Stimulated activated CD8-positive, alpha-beta memory T cell treated with anti-CD3 and anti-CD28 coated beads, Interleukin-12 subunit alpha, Interleukin-12 subunit beta, amount 100 ng/mL, for 24 hours (primary cell): Measurements from ENCODE around the gene DHX40.
"Not testable (repeated sequence)": the region's sequence is repeated elsewhere in the genome, so short reads cannot be mapped to it uniquely, and the experiment has no call there.

ENCODE experiments used
- DNase-seq: peaks from one replicate; pipeline ENCODE4 v3.0.0-alpha.2; 2020; ENCODE audit errors: extremely low read depth

DHX40 gene, protein sequence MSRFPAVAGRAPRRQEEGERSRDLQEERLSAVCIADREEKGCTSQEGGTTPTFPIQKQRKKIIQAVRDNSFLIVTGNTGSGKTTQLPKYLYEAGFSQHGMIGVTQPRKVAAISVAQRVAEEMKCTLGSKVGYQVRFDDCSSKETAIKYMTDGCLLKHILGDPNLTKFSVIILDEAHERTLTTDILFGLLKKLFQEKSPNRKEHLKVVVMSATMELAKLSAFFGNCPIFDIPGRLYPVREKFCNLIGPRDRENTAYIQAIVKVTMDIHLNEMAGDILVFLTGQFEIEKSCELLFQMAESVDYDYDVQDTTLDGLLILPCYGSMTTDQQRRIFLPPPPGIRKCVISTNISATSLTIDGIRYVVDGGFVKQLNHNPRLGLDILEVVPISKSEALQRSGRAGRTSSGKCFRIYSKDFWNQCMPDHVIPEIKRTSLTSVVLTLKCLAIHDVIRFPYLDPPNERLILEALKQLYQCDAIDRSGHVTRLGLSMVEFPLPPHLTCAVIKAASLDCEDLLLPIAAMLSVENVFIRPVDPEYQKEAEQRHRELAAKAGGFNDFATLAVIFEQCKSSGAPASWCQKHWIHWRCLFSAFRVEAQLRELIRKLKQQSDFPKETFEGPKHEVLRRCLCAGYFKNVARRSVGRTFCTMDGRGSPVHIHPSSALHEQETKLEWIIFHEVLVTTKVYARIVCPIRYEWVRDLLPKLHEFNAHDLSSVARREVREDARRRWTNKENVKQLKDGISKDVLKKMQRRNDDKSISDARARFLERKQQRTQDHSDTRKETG

DNA sequence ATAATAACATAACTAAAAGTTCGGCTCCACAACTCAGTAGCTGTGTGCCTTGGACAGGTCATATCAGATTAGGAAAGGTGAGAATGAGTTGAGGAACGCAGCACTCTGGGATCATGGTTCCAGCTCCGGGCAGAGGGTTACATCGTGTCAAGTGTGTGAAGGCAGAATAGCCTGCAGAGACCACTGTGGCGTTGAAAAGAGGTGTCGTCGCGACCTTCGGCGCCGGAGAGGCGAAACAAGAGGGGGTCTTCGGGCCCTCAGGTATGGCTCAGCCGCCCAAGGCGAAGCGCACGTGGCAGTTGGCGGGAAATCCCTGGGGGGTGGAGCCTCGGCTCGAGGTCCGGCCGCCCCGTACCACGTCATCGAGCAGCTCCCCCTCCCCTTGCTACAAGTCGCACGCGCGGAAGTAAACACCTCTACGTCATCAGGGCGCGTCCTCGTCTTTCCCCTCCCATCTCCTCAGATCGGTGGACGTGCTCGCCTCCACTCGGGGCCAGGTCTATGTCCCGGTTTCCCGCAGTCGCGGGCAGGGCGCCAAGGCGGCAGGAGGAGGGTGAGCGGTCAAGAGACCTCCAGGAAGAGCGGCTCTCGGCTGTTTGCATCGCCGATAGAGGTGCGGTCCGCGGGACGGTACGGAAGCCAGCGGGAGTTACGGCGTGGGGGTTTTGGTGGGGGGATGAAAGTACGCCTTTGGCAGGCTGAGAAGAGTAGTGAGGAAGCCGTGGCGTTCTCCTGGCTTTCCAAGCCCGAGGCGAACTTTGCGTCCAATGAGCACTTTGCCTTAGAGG is at the start of gene DHX40:
DHX40 (plus strand) TSS at position 440 of the 788 bp plus-strand sequence; CDS start at position 502, 62 bp downstream.
- DNase-seq: peak; percentile 90

DNA sequence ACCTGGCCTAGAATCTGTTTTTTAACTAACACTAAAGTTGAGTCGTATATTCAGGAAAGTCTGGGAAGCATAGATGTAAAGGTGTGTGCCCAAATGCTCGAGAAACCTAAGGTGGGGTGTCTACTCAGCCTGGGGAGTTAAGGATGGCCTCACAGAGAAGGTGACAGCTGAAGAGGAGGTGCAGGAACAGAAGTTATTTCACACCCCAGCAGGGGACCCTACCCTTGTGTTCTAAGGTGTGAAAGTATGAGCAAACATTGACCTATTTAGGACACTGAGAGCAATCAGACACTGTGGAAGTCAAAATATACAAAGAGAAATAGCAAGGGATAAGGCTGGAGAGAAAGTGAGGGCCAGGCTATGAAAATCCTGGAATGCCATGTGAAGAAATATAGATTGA is 49.0 kb upstream of the DHX40 start:
- DNase-seq: no peak

DNA sequence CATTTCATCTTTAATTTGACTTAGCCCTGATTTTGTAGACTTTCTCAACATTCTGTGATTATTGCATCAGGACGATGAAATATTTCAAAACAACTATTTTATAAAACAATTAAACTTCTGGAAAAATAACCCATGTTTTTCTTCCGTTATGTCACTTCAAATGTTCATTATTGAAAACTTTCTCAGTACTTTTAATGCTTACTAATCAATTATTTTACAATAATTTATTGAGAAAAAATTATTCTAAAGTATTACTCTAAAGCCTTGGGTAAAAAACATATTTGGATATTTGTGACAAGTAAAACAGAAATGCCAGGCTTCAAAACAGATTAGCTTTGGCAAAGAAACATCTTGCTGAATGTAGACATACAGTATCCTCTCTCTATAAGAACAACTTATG is 46.3 kb upstream of the DHX40 start:
- DNase-seq: no peak

DNA sequence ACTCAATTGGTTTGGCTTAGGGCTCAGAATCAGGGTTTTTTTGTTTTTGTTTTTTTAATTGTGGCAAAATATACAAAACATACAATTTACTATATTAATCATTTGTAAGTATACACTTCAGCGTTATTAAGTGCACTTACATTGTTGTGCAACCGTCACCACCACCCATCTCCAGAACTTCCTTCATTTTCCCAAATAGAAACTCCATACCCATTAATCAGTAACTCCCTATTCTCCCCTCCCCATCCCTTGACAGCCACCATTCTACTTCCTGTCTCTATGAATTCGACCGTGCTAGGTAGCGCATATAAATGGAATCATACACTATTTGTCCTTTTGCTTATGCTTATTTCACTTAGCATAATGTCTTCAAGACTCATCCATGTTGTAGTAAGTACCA is 45.2 kb upstream of the DHX40 start:
- DNase-seq: no peak

DNA sequence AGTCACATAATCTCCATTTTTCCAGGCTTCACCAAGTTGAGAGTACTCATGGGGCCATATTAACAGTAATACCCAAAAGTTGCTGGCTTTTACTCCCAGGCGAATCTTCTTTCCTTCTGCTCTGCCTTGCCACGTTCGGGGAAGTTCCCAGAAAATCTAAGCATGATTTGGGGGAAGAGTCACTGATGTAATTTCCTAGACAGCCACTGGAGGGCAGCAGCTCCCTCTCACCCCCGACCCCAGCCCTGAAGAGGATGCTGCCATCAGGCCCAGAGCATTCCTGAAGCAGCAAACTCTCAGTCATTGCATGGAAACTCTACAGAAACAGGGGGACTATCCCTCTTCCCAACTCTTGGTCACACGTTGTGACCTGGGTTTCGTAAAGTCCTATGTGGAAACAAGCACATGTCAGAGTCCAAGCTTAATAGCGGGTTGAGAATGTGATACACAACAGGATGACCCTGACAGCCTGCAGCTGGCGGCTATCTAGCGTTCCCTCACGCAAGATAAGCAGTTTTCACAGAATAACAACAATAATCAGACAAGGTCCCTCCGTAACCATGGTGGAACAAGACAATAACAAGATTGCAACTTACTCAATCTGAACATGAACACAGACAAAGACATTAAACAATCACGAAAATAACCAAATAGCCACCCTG is 43.8 kb upstream of the DHX40 start:
- peak; percentile 11 for DNase-seq

DNA sequence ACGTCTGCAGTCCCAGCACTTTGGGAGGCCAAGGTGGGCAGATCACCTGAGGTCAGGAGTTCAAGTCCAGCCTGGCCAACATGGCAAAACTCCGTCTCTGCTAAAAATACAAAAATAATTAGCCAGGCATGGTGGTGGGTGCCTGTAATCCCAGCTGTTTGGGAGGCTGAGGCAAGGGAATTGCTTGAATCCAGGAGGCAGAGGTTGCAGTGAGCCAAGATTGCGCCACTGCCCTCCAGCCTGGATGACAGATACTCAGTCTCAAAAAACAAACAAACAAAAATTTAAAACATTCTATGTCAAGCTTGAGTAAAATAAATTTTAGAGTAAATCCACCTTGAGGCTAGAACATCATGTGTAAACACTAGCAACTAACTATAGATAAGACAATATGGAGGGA is 40.5 kb upstream of the DHX40 start:
- not testable (repeated sequence) for DNase-seq

DNA sequence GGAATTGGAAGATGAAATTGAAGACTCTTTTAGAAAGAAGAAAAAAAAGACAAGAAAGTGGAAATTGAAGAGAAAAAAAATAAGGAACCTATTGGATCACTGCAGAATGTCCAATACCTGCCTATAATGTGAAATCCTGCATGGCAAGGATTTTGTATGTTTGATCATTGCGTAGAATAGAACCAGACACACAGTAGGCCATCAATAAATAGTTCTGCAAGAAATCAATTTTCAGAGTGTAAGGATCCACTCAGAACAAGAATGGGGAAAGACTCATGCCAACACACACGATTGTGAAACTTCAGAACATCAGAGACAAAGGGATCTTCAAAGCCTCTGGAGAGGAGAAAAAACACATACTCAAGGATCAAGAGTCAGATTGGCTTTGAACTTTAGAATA is 39.7 kb upstream of the DHX40 start:
- DNase-seq: no peak

DNA sequence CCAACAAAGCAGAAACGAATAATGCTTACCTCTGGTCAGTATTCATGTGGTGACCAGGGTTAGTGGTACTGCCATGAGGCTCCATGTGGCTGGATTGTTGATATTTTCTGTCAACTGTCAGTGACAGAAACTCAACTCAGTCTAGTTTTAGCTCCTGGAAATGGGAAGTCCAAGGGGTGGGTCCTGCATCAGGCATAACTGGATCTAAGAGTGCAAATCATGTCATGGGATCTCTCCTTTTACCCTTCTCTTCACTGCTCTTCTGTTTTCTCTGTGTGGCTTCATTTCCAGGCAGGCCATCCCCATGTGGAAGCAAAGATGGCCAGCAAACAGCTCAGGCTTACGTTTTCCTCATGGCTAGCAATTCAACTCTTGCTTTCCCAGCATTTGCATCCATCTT is 39.0 kb upstream of the DHX40 start:
- no peak for DNase-seq

DNA sequence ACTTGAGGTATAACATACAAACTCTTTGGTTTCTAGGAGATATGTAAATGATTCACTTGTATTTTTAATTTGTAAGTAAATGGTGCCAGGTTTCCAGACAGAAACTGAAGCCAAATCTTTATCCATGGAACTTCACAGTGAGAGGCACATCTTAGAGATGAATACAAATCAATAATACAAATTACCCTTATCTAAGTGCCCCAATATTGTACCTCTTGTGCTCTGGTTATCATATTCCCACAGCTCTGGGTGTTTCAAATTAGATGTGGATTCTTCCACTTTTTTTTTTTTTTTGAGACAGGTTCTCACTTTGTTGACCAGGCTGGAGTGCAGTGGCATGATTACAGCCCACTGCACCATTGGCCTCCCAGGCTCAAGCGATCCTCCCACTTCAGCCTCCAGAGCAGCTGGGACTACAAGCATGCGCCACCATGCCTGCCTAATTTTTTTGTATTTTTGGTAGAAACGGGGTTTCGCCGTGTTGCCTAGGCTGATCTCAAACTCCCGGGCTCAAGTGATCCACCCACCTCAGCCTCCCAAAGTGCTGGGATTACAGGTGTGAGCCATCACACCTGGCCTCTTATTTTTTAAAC is 38.0 kb upstream of the DHX40 start:
- DNase-seq: no peak

DNA sequence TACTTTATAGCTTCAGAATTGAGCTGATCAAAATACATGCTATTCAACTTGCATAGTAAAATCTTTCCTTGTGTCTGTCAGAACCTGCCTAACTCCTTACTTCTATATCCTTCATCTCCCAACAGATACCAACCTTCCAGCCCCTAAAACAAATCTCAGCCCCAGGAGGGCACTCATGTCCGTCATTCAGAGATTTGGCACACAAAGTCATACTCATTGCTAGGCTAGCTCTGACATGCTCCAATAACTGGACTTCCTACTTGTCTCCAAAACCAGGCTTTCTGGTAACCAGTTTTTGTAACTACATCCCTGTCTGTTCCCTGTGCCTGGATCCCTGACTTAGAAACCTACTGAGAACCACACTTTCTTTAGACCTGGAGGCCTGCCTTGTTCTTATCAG is 37.5 kb upstream of the DHX40 start:
- DNase-seq: no peak

DNA sequence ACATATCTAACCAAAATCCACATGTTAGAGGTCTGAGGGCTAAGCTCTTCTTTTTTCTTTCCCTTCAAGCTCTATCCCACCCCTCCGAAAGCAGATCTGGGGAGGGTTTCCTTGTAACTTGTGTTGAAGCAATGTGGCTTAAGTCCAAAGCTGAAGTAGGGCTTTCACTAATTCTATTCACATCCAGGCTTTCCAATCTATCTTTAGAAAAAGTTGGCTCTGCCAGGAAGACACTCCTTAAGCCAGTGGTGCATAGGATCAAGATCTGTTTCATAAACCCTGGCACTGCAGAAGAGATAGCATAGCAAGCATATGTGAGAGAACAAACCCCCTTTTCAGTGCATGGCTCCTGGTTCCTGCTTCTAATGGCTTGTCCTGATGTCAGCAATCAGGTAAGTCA is 34.9 kb upstream of the DHX40 start:
- no peak for DNase-seq

DNA sequence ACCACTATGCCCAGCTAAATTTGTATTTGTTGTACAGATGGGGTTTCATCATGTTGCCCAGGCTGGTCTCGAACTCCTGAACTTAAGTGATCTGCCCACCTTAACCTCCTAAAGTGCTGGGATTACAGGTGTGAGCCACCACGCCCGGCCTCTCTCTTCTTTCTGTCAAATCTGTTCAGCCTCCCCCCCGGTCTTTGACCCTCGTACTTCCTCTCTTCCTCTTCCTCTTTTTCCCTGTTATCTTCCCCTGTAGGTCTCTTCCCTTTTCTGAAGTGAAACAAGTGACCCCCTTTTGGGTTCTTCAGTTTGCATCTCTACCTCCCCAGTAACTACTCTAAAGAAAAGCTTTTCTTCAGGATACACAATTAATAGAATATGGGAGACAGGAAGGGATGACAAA is 31.7 kb upstream of the DHX40 start:
- no peak for DNase-seq

DNA sequence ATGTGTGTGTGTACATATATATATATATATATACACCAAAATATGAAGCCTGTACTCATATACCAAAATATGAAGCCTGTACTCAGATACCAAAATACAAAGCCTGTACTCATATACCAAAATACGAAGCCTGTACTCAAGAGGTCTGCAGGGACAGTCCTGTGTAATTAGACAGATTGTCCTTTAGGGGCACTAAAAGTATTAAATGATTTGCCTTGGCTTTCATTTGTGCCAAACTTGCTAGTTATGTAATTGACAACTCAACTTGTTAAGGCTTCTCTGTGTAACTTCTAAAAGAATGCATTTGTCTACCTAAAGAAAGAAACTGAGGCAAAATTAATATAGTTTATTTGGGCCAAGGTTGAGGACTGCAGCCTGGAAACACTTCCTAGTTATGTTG is 30.8 kb upstream of the DHX40 start:
- no peak for DNase-seq

DNA sequence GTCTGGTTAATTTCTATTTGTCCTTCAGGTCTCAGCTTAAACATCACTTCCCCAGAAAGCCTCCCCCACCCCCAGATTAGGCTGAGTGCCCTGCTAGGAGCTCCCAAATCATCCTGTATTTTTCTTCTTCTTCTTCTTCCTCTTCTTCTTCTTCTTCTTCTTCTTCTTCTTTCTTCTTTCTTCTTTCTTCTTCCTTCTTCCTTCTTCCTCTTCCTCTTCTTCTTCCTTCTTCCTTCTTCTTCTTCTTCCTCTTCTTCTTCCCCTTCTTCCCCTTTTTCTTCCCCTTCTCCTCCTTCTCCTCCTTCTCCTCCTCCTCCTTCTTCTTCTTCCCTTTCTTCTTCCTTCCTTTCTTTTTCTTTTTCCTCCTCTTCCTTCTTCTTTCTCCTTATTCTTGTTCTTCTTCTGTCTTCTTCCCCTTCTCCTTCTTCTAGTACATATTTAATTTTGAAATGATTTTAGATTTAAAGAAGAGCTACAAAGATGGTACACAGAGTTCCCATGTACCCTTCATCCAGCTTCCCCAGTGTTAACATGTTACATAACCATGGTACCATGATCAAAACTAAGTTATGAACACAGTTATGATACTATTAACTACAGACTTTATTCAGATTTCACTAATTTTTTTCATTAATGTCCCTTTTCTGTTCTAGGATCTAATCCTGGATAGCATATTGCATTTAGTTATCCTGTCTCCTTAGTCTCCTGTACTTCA is 27.1 kb upstream of the DHX40 start:
- DNase-seq: no peak

DNA sequence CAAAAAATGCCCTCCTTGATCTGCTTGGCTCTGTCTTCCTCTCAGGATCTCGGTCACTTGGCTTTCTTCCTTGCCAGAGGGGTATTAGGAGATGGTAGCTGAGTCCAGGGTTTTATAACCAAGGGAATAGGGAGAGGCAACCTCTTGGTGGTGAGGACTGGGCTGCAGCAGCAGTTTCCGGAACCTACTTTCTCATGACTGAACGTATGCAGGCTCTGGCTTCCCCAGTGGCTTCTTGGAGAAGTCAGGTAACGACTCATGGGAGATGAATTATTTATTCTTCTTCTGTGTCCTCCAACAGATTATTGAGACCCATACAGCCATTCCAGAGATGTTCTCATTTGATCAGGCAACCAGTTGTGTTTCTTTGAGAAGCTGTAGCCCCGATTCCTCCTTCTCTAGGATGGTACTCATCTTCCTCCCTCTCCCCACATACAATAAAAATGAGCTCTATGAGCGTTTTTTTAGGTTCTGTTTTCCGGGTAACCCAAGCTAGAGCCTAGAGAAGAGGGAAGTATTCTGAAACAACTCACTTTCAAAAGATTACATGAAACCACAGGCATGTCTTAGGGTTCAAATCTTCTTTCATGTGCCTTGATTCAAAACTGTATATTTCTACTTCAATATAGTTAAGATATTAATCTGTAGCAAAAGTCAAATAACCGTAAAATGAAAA is 22.3 kb upstream of the DHX40 start:
- no peak for DNase-seq

DNA sequence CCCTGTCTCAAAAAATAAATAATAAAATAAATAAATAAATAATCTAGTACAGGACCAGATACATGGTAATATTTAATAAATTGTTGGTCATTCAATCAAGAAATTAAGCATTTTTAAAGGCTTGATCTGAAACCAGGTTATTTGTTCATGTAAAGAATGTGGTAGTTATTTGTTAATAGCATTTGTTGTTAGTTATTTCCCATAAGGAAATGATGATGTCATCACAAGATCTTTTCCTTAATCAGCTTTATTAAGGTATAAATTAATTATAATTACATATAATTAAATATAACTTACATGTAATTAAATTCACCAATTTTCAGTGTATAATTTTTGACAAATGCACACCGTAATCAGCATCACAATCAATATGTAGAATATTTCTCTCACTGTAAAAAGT is 19.5 kb upstream of the DHX40 start:
- no peak for DNase-seq

DNA sequence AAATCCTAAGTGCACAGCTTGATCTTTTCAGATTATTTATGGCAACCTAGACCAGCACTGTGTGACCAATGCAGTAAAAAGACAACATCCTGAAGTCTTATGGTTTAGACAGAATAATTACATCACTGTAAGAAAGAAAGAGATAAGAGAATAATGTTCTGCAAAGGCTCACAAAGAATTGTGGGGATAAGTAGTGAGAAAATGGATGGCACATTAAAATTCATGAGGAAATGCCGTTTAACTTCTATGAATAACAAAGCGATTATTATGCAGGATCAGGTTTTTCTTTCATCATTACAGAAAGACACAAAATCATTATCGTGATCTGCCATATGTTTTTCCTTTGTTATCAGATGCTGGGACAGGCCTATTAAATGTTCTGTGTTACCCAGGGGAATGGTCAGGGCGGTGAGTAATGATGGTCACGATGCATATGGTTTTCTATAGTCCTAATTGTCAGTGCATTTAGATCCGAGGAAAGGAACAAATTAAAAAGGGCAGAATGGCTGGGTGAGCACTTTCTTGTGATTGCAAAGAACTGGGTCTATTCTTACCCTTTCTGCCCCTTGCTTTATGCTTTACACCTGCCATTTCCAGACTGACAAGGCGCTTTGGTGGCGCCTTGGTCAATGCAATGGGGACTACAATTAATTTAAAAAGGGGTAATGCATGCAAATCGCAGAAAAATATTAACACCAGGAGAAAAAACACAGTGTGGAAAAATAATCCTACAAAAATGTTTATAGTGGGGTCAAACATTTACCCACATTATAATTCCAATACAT is 18.1 kb upstream of the DHX40 start:
- no peak for DNase-seq

DNA sequence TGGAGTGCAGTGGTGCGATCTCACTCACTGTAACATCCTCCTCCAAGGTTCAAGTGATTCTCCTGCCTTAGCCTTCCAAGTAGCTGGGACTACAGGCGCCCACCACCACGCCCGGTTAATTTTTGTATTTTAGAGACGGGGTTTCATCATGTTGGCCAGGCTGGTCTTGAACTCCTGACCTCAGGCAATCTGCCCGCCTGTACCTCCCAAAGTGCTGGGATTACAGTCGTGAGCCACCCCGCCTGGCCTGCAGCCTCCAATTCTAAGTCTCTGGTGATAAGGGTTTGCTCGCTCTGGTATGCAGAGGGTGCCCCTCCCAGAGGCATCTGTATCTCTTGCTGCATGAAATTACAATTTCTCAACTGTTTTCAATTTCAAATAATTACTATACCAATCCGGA is 16.4 kb upstream of the DHX40 start:
- not testable (repeated sequence) for DNase-seq

DNA sequence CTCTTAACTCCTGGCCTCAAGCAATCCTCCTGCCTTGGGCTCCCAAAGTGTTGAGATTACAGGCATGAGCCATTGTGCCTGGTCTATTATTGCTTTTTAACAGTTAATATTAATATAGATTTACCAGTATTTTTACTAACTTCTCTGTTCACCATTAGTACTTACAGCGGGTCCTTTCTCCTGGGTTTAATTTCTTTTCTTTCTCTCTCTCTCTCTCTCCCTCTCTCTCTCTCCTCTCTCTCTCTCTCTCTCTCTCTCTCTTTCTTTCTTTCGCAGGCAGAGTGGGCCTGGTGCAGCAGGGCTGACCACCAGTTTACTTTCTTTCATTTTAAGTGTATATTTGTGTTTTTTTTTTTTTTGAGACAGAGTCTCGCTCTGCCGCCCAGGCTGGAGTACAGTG is 14.7 kb upstream of the DHX40 start:
- no peak for DNase-seq
